ENCODE results near the gene DKC1. TPM values are rescaled to one million over a fixed set of nuclear protein-coding genes. Genes with fewer than 3 reads are reported as not detected.

Gene DKC1
- total RNA-seq, 1 donor from 2014 or later, result 28.5 TPM

Other genes starting within 250 kb of the DKC1 start
- 29.6 TPM for gene FAM3A, start 246.6 kb upstream of the DKC1 start, total RNA-seq (ENCODE audit: unreplicated experiment)
- 46.4 TPM for gene G6PD, start 216.0 kb upstream of the DKC1 start, total RNA-seq (ENCODE audit: unreplicated experiment)
- gene IKBKG, start 215.2 kb upstream of the DKC1 start, total RNA-seq (ENCODE audit: unreplicated experiment), result 23.0 TPM
- not detected for gene CTAG1A, start 177.7 kb upstream of the DKC1 start, total RNA-seq (ENCODE audit: unreplicated experiment)
- not detected for gene CTAG1B, start 143.6 kb upstream of the DKC1 start, total RNA-seq (ENCODE audit: unreplicated experiment)
- gene CTAG2, start 109.3 kb upstream of the DKC1 start, total RNA-seq (ENCODE audit: unreplicated experiment), result not detected
- gene GAB3, start 11.8 kb upstream of the DKC1 start, total RNA-seq (ENCODE audit: unreplicated experiment), result 0.90 TPM
- 11.3 TPM for gene MPP1, start 42.6 kb downstream of the DKC1 start, total RNA-seq (ENCODE audit: unreplicated experiment)
- not detected for gene SMIM9, start 71.8 kb downstream of the DKC1 start, total RNA-seq (ENCODE audit: unreplicated experiment)
- gene F8A1, start 123.5 kb downstream of the DKC1 start, total RNA-seq (ENCODE audit: unreplicated experiment), result 24.4 TPM